Kasumi-1 (cell line): Measurements from ENCODE around the gene STRA8.
A peak's percentile ranks its signal among the peaks of the same experiment; 100 is the strongest.

ENCODE experiments used
- DNase-seq, 2 experiments: peaks; one replicate each; lab custom pipeline; 2025; lab: John Stamatoyannopoulos, UW

The STRA8 gene

DNA sequence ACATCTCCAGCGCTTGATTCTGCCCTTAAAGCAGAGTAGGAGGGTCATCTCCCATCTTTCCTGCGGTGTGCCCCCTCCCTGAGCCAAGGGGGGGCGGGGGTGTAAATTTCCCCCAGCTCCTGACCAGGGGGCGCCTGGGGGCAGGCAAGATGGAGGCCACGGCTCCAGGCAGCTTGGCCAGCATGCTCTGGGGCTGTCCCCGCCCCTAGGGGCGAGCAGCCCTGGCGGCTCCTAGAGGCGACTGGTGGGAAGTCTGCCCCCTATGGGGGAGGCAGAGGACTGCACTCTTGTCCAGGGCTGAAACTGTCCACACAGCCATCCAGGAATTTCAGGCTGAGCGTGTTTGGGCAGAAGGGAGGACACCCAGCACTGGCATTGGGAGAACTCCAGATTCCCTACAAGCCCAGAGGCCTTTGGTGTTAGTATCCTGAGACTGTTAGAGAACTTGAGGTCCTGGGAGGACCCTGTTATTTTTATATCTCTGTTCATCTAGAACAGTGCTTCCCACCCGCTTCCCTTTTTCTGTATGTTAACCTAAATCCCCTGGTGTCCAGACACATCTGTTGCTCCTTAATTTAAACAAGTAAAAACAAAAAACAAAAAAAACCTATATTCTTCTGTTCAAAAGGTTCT is 4.6 kb downstream of the STRA8 start:
- DNase-seq: peak; percentile 16 to 24

GRCh38 chr7:135239263-135239662 is 5.6 kb downstream of the STRA8 start:
- no peak for DNase-seq

DNA sequence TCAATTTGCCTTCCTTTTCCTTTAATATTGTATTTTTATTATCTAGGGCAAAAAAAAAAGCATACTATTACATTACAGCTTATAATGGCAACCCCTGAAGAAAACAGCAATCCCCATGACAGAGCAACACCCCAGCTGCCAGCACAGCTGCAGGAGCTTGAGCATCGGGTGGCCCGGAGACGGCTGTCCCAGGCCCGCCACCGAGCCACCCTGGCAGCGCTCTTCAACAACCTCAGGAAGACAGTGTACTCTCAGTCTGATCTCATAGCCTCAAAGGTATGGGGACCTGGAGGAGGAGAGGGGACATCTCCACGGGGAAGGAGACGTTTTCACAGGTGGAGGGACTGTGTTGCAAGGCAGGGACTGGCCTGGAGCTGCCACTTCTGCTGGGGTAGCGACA is 6.8 kb downstream of the STRA8 start:
- DNase-seq: no peak

DNA sequence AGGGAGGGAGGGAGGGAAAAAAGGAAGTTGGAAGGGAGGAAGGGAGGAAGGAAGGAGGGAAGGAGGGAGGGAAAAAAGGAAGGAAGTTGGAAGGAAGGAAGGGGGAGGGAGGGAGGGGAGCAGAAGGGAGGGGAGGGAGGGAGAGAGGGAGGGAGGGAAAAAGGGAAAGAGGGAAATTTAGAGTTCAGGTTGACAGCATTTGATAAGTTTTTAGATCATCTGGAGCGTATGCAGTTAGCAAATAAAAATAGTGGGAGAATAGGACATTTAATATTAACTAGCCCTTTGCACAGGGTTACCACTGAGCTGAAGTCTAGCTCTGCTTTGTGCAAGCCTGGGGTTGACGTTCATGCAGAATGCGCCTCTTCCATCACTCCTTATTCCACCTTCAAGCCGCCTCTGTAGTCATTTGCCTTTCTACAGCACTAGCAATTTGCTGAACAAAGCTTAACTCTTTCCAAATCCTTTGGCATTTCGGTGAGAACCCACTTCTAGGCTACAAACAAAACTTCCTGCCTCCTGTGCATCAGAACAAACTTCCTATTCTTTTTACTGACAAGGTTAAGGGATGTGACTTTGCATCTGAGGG is 8.6 kb downstream of the STRA8 start:
- DNase-seq: no peak

DNA sequence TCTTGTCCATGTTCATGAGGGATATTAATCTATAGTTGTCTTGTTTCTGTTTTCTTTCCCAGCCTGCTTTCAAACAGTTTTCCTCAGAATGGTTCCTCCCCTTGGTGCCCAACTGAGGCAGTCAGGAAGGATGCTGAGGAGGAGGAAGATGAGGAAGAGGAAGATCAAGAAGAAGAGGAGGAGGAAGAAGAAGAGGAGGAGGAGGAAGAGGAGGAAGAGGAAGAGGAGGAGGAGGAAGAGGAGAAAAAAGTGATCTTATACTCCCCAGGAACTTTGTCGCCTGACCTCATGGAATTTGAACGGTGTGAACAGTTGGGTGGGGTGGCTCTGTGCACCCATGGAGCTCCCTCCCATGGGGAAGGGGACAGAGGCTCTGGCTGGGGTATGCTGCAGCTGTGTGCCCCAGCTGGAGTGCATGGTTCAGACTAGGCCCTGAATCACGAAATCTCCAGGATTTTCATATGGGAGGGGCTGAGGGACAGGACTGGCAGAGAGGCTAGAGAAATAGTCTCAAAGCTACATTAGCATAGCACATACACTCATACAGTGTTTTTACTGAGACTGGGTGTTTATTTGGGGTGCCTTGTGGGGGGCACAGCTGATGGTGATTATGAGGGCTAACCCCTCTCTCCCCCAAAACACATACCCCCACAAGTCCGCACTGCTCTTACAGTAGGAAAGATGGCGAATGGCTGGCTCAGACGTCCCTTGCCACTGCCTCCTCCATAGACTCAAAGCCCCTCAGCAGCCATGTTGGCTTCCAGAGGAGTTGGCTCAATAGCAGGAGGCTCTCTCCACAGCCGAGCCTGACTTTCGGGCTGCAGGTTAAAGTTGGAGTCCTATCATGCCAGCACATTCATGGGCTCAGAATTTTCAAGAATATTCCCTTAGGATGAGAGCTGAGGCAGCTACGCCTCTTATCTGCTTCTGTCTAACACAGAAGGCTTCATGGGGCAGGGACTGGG is 11.9 kb downstream of the STRA8 start:
- DNase-seq: no peak

- DNase-seq: no peak
These were observed 12.7 kb downstream of the STRA8 start for GRCh38 chr7:135246191-135246825.

GRCh38 chr7:135247746-135248471 is 14.3 kb downstream of the STRA8 start:
- DNase-seq: no peak

DNA sequence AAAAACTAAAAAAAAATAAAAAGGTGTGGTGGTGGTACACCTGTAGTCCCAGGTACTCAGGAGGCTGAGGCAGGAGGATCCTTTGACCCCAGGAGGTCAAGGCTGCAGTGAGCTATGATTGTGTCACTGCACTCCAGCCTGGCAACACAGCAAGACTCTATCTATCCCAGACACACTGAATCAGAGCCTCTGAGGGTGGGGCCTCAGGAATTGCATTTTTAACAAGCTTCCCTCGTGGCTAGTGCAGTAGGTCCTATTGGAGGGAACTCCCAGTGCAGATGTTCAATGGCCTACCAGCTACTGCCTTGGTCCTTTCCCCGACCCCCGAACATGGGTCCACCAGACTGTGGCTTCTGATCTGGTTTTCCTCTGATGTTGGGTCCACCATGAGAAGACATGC is 14.9 kb downstream of the STRA8 start:
- no peak for DNase-seq

GRCh38 chr7:135251496-135252391 is 18.1 kb downstream of the STRA8 start:
- no peak for DNase-seq

- DNase-seq: peak; percentile 53 to 73
These were observed 20.5 kb downstream of the STRA8 start for GRCh38 chr7:135253851-135254771.

GRCh38 chr7:135257790-135258189 is 24.2 kb downstream of the STRA8 start:
- DNase-seq: no peak

DNA sequence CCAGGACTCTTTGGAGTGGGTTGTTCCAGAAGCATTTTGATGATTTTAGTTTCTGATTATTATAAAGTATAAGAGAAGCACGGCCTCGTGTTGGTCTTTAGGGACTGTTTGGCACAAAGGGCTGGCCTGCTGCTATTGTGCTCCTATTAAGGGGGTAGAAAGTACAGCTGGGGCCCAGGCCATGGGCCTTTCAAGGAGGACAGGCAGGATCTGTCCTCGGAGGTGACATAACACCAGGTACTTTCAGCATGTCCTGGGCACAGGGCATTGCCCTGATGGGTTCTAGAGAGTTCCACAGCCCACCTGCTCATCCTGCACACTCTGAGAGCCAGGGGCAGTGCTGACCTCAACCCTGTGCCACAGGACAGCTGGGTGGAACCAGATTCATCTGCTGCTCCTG is 24.9 kb downstream of the STRA8 start:
- no peak for DNase-seq

DNA sequence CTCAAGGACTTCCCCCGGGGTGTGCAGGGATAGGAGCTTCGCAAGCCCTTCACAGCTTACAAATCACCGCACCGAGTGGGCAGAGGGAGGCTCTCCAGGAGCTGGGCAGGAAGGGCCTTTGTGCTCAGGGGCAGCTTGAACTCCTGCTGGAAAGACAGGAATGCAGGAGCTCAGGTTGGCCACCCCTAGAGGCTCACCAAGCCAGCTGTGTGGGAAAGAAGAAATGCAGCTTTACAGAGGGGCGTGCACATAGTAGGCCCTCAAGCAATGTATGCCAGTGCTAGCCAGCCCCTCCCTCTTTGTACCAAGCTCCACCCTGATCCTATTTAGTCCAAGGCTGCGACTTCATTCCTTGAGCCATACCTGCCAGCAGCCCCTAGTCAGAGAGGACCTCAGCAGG is 26.1 kb downstream of the STRA8 start:
- no peak for DNase-seq

DNA sequence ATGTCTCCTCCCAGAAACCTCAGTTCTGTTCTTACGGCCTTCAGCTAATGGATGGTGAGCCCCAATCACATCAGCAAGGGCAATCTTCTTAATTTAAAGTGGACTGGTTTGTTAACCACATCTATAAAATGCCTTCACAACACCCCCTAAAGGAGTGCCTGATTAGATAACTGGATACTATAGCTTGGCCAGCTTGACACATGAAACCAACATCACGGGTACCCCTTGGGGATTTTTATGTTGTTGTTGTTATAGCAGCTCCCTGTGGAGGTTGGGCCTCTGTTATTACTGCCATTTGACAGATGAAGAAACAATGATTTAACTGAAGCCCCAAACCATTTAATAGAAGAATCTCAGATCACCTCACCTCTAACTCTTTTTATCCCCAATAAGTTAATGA is 26.8 kb downstream of the STRA8 start:
- no peak for DNase-seq

DNA sequence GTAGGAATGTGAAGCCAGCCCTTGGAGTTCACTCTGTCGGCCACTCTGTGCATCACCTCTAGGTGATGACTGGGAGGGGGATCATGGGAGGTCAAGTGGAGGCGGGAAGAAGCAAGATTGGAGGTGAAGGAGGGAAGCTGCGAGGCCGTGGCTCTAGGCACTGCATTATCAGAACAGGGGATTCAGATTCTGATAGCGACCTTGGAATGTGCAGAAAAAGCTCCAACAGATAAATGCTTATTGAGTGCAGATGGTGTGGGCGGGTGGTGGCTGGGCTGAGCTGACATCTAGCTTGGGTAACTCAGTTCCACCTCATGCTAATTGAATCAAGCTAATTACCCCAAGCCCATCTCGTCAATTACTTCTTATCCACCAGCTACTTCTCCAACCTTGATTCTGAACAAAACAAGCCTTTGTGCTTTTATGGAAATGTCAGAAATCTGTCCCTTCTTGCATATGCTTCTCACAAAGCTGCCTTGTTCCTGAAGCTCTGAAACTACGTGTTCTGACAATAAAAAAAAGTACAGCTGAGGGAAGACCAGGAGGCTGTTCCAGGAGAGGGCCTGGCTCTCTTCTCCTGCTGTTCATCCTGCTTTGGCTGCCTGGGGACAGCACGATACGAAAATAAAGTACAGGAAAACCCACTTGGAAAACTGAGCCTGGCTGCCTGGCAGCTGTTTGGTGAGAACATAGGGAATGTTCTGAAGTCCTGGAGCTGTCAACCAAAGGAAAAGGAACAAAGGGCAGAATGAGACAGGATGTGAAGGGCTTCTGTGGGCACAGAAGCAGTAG is 27.5 kb downstream of the STRA8 start:
- DNase-seq: no peak

DNA sequence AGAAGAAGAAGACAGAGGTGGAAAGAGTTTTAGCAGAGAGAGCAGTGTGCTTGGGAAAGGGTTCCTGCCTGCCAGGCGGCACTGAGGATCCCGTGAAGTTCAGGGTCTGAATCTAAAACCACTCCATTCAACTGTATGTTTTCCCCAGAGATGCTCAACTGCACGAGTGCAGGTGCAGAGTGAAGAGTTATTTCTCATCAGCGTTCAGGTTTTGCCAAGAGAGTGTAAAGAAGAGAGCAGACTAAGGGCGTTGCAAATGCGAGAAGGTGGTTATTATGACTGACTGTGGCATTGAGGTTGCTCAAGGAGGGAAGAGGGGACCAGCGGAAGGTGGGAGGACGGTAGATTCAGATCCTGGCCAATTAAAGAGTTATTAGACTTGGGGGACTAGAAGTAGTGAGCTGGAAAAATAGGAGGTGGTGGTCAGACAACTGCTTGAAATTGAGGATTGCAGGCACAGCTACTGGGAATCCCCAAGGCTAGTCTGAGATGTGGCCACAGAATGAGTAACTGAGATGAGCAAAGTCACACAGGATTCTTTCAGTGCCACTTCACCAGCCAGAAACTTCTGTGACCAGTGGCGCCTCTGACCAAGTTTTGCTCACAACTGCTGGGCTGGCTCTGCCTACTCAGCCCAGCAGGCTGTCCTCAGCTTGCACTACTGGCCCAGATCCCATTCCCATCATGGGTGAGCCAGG is 29.1 kb downstream of the STRA8 start:
- no peak for DNase-seq

DNA sequence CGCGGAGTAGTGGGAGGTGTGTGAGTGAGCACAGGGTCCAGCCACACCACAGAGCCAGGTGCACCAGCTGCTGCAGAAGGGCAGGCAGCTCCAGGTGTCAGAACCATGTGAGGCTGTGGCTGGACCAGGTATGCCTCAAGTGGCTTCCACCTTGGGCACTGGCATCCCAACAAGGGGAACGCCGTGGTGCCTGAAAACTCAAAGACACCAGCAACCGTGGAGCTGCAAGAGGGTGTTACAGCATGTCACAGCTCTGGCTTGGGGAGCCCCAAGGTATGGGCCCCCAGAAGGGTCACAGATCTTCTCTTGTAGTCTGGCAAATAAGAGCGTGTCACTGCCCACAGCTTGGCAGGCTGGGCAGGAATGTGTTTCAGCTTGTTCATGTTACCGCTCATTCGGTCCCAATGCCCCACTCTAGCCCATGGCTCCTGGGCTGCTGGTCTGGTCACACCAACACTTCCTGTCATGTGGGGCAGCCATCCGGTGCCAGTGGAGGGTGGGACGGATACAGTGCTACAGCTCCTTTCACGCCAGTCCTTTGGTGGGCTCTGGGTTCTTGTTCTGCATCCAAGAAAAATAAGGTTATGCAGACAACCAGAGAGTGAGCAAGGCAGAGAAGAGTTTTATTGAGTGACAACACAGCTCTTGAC is 29.8 kb downstream of the STRA8 start:
- DNase-seq: no peak

GRCh38 chr7:135265637-135266036 is 32.0 kb downstream of the STRA8 start:
- no peak for DNase-seq
